SK-N-SH (cell line): ENCODE results near the gene HVCN1.

Experiments used
- EP300 ChIP-seq, 2 experiments: IDR thresholded peaks; 2 replicates each; pipeline versions ENCODE4 v1.4.0 to v1.6.1; 2012; ENCODE audit warnings: borderline replicate concordance in 1 of 2, low read depth in 1 of 2, low read length in 1 of 2
- EZH2phosphoT487 ChIP-seq: fragments of 200-600 bp; sonication (generic); IDR thresholded peaks from 2 replicates; pipeline ENCODE4 v1.6.1; 2017; ENCODE audit warnings: low read depth, mixed run types, mild to moderate bottlenecking, antibody characterized with exemption, moderate library complexity, borderline replicate concordance
- FOXM1 ChIP-seq: IDR thresholded peaks from 2 replicates; pipeline ENCODE4 v1.4.0; 2012; ENCODE audit warnings: low read depth, mild to moderate bottlenecking
- MAX ChIP-seq: IDR thresholded peaks from 2 replicates; pipeline ENCODE4 v1.4.0; 2012; ENCODE audit warnings: low read depth
- NFIC ChIP-seq: IDR thresholded peaks from 2 replicates; pipeline ENCODE4 v1.4.0; 2012; ENCODE audit warnings: borderline replicate concordance
- POLR2AphosphoS5 ChIP-seq: IDR thresholded peaks from 2 replicates; pipeline ENCODE4 v1.6.1; 2012; ENCODE audit warnings: low read depth, low read length
- RCOR1 ChIP-seq: fragments of 150-350 bp; IDR thresholded peaks from 2 replicates; pipeline ENCODE4 v1.6.1; 2017; ENCODE audit warnings: antibody characterized with exemption, low read length
- TAF1 ChIP-seq: IDR thresholded peaks from 2 replicates; pipeline ENCODE4 v1.6.1; 2012; ENCODE audit warnings: low read depth, mild to moderate bottlenecking, low read length, moderate library complexity, borderline replicate concordance
- TEAD4 ChIP-seq: IDR thresholded peaks from 2 replicates; pipeline ENCODE4 v1.4.0; 2012; ENCODE audit warnings: mild to moderate bottlenecking, borderline replicate concordance; ENCODE audit not compliant: insufficient read depth
- YY1 ChIP-seq: IDR thresholded peaks from 2 replicates; pipeline ENCODE4 v1.4.0; 2012; ENCODE audit warnings: low read depth, mild to moderate bottlenecking
- TF ChIP-seq, protein P1 (sequence below): fragments of 200-600 bp; sonication (generic); IDR thresholded peaks from 2 replicates; pipeline ENCODE4 v1.6.1; 2017; ENCODE audit warnings: antibody characterized with exemption, mild to moderate bottlenecking, moderate library complexity
- TF ChIP-seq, protein P2 (sequence below): fragments of 150-350 bp; IDR thresholded peaks from 2 replicates; pipeline ENCODE4 v1.6.1; 2017; ENCODE audit warnings: antibody characterized with exemption, low read length, low read depth, borderline replicate concordance

DNA sequence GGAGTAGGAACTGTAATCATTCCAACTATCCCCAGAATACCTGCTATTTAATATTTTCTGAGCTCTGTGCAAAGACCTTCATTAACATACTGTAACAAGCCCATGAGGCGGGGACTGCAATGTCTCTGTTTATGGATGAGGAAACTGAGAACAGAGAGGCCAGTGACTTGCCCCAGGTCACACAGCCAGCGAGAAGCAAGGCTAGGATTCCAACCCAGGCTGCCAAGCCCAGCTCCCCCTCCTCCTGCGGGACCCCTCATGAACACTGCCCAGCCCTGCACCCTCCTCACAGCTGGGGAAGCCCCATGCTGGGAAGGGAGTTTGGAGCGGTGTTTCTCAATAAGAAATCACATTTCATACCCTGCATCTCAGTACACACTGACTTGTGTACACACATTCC, 10.9 kb downstream of the HVCN1 start:
- TF ChIP-seq EZH2phosphoT487 = no peak
- no peak for TF ChIP-seq POLR2AphosphoS5
- TF ChIP-seq TAF1 = no peak
- TF ChIP-seq, protein P1, sequence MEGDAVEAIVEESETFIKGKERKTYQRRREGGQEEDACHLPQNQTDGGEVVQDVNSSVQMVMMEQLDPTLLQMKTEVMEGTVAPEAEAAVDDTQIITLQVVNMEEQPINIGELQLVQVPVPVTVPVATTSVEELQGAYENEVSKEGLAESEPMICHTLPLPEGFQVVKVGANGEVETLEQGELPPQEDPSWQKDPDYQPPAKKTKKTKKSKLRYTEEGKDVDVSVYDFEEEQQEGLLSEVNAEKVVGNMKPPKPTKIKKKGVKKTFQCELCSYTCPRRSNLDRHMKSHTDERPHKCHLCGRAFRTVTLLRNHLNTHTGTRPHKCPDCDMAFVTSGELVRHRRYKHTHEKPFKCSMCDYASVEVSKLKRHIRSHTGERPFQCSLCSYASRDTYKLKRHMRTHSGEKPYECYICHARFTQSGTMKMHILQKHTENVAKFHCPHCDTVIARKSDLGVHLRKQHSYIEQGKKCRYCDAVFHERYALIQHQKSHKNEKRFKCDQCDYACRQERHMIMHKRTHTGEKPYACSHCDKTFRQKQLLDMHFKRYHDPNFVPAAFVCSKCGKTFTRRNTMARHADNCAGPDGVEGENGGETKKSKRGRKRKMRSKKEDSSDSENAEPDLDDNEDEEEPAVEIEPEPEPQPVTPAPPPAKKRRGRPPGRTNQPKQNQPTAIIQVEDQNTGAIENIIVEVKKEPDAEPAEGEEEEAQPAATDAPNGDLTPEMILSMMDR = no peak
- no peak for TF ChIP-seq MAX
- TF ChIP-seq FOXM1 = no peak
- TF ChIP-seq YY1 = no peak
- no peak for TF ChIP-seq NFIC
- TF ChIP-seq EP300 (IDR thresholded peaks at IDR 0.05; ENCODE audit: borderline replicate concordance in 1 of 2, low read depth in 1 of 2, low read length in 1 of 2) = no peak
- no peak for TF ChIP-seq TEAD4
- TF ChIP-seq, protein P2, sequence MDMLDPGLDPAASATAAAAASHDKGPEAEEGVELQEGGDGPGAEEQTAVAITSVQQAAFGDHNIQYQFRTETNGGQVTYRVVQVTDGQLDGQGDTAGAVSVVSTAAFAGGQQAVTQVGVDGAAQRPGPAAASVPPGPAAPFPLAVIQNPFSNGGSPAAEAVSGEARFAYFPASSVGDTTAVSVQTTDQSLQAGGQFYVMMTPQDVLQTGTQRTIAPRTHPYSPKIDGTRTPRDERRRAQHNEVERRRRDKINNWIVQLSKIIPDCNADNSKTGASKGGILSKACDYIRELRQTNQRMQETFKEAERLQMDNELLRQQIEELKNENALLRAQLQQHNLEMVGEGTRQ = no peak
- no peak for TF ChIP-seq RCOR1
